ENCODE results near the gene CYP4F22. TPM values are rescaled to one million over a fixed set of nuclear protein-coding genes. Genes with fewer than 3 reads are reported as not detected.

The CYP4F22 gene
- total and polyA plus RNA-seq, 2 of the 8 experiments (the other 6 are each of a cell fraction or from before 2014, with no cell fraction given): not detected

GRCh38 chr19:15587663-15588062, 79.3 kb downstream of the CYP4F22 start:
- POLR2A ChIA-PET (ENCODE audit: partially characterized antibody): no interaction called here
- H3K4me3 ChIP-seq (ENCODE audit: extremely low read depth in 1 of 4, insufficient read depth in 2 of 4, low read depth in 3 of 4, low read length in 4 of 4): no peak overlapping the region
- no peaks in the 10 kb centered on the region for H3K27me3 ChIP-seq (replicated peaks in 1 of 4; ENCODE audit: control insufficient read depth in 3 of 4, extremely low read depth in 1 of 4, insufficient read depth in 3 of 4, low read length in 3 of 4)
- H3K79me2 ChIP-seq (ENCODE audit: control insufficient read depth in 1 of 2, insufficient read depth in 2 of 2, low read length in 2 of 2): no peaks in the 10 kb centered on the region
- no peak overlapping the region for H3K9ac ChIP-seq (replicated peaks in 1 of 4; ENCODE audit: extremely low read depth in 1 of 4, low read depth in 3 of 4, low read length in 3 of 4)
- H3K14ac ChIP-seq (ENCODE audit: insufficient read length): no peak overlapping the region
- no peak overlapping the region for H2AK5ac ChIP-seq (ENCODE audit: low read depth, low read length)
- H2BK120ac ChIP-seq (replicated peaks; ENCODE audit: low read depth, low read length): no peak overlapping the region
- no peak overlapping the region for H3K27ac ChIP-seq (ENCODE audit: low read depth, low read length)
- no peak overlapping the region for H2BK20ac ChIP-seq (ENCODE audit: low read length)
- H4K91ac ChIP-seq (replicated peaks; ENCODE audit: insufficient read length, low read length): no peak overlapping the region
- H4K5ac ChIP-seq (ENCODE audit: insufficient read length, low read depth, low read length): no peak overlapping the region
- no peaks in the 10 kb centered on the region for H3K36me3 ChIP-seq (ENCODE audit: control insufficient read depth in 2 of 4, insufficient read depth in 4 of 4, low read length in 3 of 4)
- H3K23ac ChIP-seq (ENCODE audit: insufficient read length): no peak overlapping the region
- CTCF ChIA-PET (ENCODE audit: partially characterized antibody): no interaction called here
- H2BK5ac ChIP-seq (ENCODE audit: low read depth, low read length): no peak overlapping the region
- no peak overlapping the region for H3K4me2 ChIP-seq (ENCODE audit: insufficient read depth in 1 of 2, low read depth in 2 of 2, low read length in 2 of 2)
- no peak for DNase-seq (ENCODE audit: low read depth in 1 of 2, low spot score in 2 of 2)
- H4K20me1 ChIP-seq (replicated peaks in 1 of 2; ENCODE audit: control insufficient read depth in 1 of 2, insufficient read depth in 2 of 2, low read length in 2 of 2): no peaks in the 10 kb centered on the region
- H3K23me2 ChIP-seq (ENCODE audit: low read depth, low read length): no peaks in the 10 kb centered on the region
- H2BK12ac ChIP-seq (ENCODE audit: low read depth, low read length): no peak overlapping the region
- H2AFZ ChIP-seq (ENCODE audit: low read length): no peak overlapping the region
- no peak overlapping the region for H2BK15ac ChIP-seq (ENCODE audit: low read length)
- peaks cover 31 to 78% of the 10 kb centered on the region in 2 experiments for H3K9me3 ChIP-seq (ENCODE audit: insufficient read depth in 2 of 2, low read depth in 1 of 2, low read length in 1 of 2)
- no peaks in the 10 kb centered on the region for H3K79me1 ChIP-seq (ENCODE audit: low read depth, low read length)
- WGBS, 2 experiments (ENCODE audit: extremely low coverage in 1 of 2, insufficient coverage in 1 of 2, insufficient read length in 1 of 2, insufficient replicate concordance in 2 of 2, low coverage in 1 of 2, low lambda C conversion rate in 2 of 2, missing lambda C conversion rate in 1 of 2): 82% methylated on average over 9 of the region's 9 CpGs; no CpG with 5 or more reads in 1 of the 2 experiments
- no peak overlapping the region for H3K56ac ChIP-seq (replicated peaks; ENCODE audit: insufficient read length, low read depth, low read length)
- H3K4ac ChIP-seq (replicated peaks; ENCODE audit: insufficient read length, low read depth, low read length): no peak overlapping the region
- H3K18ac ChIP-seq (ENCODE audit: extremely low read depth, low read length): no peak overlapping the region
- no peak for TF ChIP-seq PHF8 (conservative IDR thresholded peaks at IDR 0.05; ENCODE audit: low read depth, low read length)
- no peak for TF ChIP-seq SP2 (IDR thresholded peaks at IDR 0.05; ENCODE audit: low read length)
- TF ChIP-seq KDM1A (IDR thresholded peaks at IDR 0.05; ENCODE audit: borderline replicate concordance, low read length): no peak
- TF ChIP-seq JUN (IDR thresholded peaks at IDR 0.05; ENCODE audit: low read depth, low read length): no peak
- TF ChIP-seq CBX5 (IDR thresholded peaks at IDR 0.05; ENCODE audit: low read depth, low read length): no peak
- no peak for TF ChIP-seq TEAD4 (IDR thresholded peaks at IDR 0.05; ENCODE audit: low read depth, low read length)
- TF ChIP-seq CHD1 (IDR thresholded peaks at IDR 0.05; ENCODE audit: low read depth, low read length): no peak
- TF ChIP-seq RFX5 (IDR thresholded peaks at IDR 0.05; ENCODE audit: borderline replicate concordance, low read depth, low read length): no peak
- H4K8ac ChIP-seq (ENCODE audit: extremely low read depth, insufficient read depth, low read length): no peak overlapping the region
- no peaks in the 10 kb centered on the region for H3K4me1 ChIP-seq (replicated peaks in 1 of 4; ENCODE audit: control insufficient read depth in 3 of 4, insufficient read depth in 4 of 4, low read length in 3 of 4)
- no peak for FAIRE-seq
